K562 (cell line): ENCODE measurements around the gene BTNL8. TPM values are rescaled to one million over a fixed set of nuclear protein-coding genes. Genes with fewer than 3 reads are reported as not detected.

ENCODE experiments used
- CBFA2T2 ChIP-seq: fragments of 450-650 bp; conservative IDR thresholded peaks from 2 replicates; pipeline ENCODE4 v1.6.1; 2017; ENCODE audit warnings: mild to moderate bottlenecking
- CBFB ChIP-seq: sonication (generic); formaldehyde crosslinking; IDR thresholded peaks from 2 replicates; pipeline ENCODE4 v1.4.0; 2020; ENCODE audit warnings: mild to moderate bottlenecking, missing genetic modification reagents
- CREB3 ChIP-seq: fragments of 450-650 bp; conservative IDR thresholded peaks from 2 replicates; pipeline ENCODE4 v1.6.1; 2016; ENCODE audit warnings: missing genetic modification characterization, low read depth, mild to moderate bottlenecking, missing compliant biosample characterization, moderate library complexity
- E2F5 ChIP-seq: sonication (generic); formaldehyde crosslinking; IDR thresholded peaks from 2 replicates; pipeline ENCODE4 v1.8.0; 2022; ENCODE audit warnings: mild to moderate bottlenecking, missing genetic modification reagents
- GABPB1 ChIP-seq: sonication (generic); formaldehyde crosslinking; IDR thresholded peaks from 2 replicates; pipeline ENCODE4 v1.8.0; 2022; ENCODE audit warnings: mild to moderate bottlenecking, missing genetic modification reagents
- HDAC2 ChIP-seq: fragments of 450-650 bp; IDR thresholded peaks from 2 replicates; pipeline ENCODE4 v1.6.1; 2016; ENCODE audit warnings: mild to moderate bottlenecking
- HIVEP1 ChIP-seq: fragments of 250-450 bp; sonication (Bioruptor Pico); IDR thresholded peaks from 2 replicates; pipeline ENCODE4 v1.4.0; 2020; ENCODE audit warnings: mild to moderate bottlenecking
- HNRNPL ChIP-seq: fragments of 200-400 bp; formaldehyde crosslinking; IDR thresholded peaks from 2 replicates; pipeline ENCODE4 v1.6.1; 2017; ENCODE audit warnings: low read depth, mild to moderate bottlenecking, low read length
- ILK ChIP-seq: fragments of 450-650 bp; IDR thresholded peaks from 2 replicates; pipeline ENCODE4 v1.6.1; 2016; ENCODE audit warnings: missing genetic modification characterization, low read depth, mild to moderate bottlenecking, missing compliant biosample characterization, moderate library complexity, borderline replicate concordance
- MNT ChIP-seq, 2 experiments: fragments of 450-650 bp; conservative IDR thresholded peaks; 2 replicates each; pipeline ENCODE4 v1.6.1; 2017; ENCODE audit warnings: mild to moderate bottlenecking in 2 of 2, moderate library complexity in 2 of 2
- NFE2 ChIP-seq: IDR thresholded peaks from 2 replicates; pipeline ENCODE4 v1.6.1; 2014; ENCODE audit warnings: antibody characterized with exemption, low read depth
- NONO ChIP-seq, 2 experiments: fragments of 200-400 bp in 1 of 2; fragments of 450-650 bp in 1 of 2; formaldehyde crosslinking in 1 of 2; IDR thresholded peaks; 2 replicates each; pipeline ENCODE4 v1.6.1; 2017; ENCODE audit warnings: low read depth in 2 of 2, mild to moderate bottlenecking in 2 of 2, moderate library complexity in 2 of 2, low read length in 1 of 2
- NR2C1 ChIP-seq, 2 experiments: fragments of 450-650 bp; IDR thresholded peaks; 2 replicates each; pipeline ENCODE4 v1.6.1; 2017; ENCODE audit warnings: mild to moderate bottlenecking in 2 of 2, antibody characterized with exemption in 1 of 2, inconsistent platforms in 1 of 2, missing compliant biosample characterization in 1 of 2, missing genetic modification characterization in 1 of 2
- POLR2A ChIP-seq: fragments of 450-650 bp; conservative IDR thresholded peaks from 2 replicates; pipeline ENCODE4 v1.6.1; 2016
- RBBP5 ChIP-seq: fragments of 200-600 bp; sonication (generic); IDR thresholded peaks from 2 replicates; pipeline ENCODE4 v1.6.1; 2012; ENCODE audit warnings: borderline replicate concordance, mild to moderate bottlenecking, low read length, control low read depth, inconsistent platforms; ENCODE audit not compliant: insufficient read depth, poor library complexity, severe bottlenecking
- SNAPC5 ChIP-seq: fragments of 250-450 bp; sonication (Bioruptor Pico); IDR thresholded peaks from 2 replicates; pipeline ENCODE4 v1.8.0; 2021; ENCODE audit warnings: moderate library complexity, mild to moderate bottlenecking, inconsistent platforms
- ZC3H11A ChIP-seq: IDR thresholded peaks from 2 replicates; pipeline ENCODE4 v1.6.1; 2012; ENCODE audit warnings: low read depth, low read length, improper control_type of control experiment
- ZNF280A ChIP-seq: fragments of 450-650 bp; IDR thresholded peaks from 2 replicates; pipeline ENCODE4 v1.6.1; 2018; ENCODE audit warnings: mild to moderate bottlenecking, low read depth; ENCODE audit not compliant: partially characterized antibody
- ZNF408 ChIP-seq: fragments of 250-450 bp; sonication (Bioruptor Pico); IDR thresholded peaks from 2 replicates; pipeline ENCODE4 v1.4.0; 2020; ENCODE audit warnings: low read depth, mild to moderate bottlenecking, moderate library complexity
- ZNF551 ChIP-seq: fragments of 250-450 bp; sonication (Bioruptor Pico); IDR thresholded peaks from 2 replicates; pipeline ENCODE4 v1.5.0; 2021; ENCODE audit warnings: mild to moderate bottlenecking, moderate library complexity
- polyA plus RNA-seq, 8 experiments: library from polyadenylated mRNA; depleted of rRNA in 4 of 8; stranded (reverse) in 5 of 8; unstranded in 3 of 8; fragments of >200 nt; fragmentation: Nextera tagmentation in 2 of 8; fragmentation: Illumina TruSeq in 1 of 8; extraction: Ambion mirVana in 2 of 8; extraction: Trizol in 1 of 8; gene quantifications; 2 replicates each; pipeline versions ENCODE4 v1.2.1 to v1.2.3, GENCODE V29; 2011 to 2014; ENCODE audit warnings: inconsistent platforms in 1 of 8, missing spikeins in 1 of 8
- total RNA-seq, 7 experiments: library from RNA; depleted of rRNA in 6 of 7; stranded (reverse); fragments of >200 nt in 6 of 7; fragmentation: Illumina TruSeq in 2 of 7; extraction: Trizol in 2 of 7; gene quantifications; 2 replicates each; pipeline versions ENCODE4 v1.2.1 to v1.2.3, GENCODE V29; 2011 to 2021; ENCODE audit warnings: low replicate concordance in 1 of 7

Gene BTNL8
- total and polyA plus RNA-seq, 9 of the 15 experiments (the other 6 are each of a cell fraction or from before 2014, with no cell fraction given), result 0.04 to 0.18 (median 0.07) TPM; not detected in 6

- TF ChIP-seq MNT (conservative IDR thresholded peaks at IDR 0.05) (no peak), POLR2A (no peak), HDAC2 (no peak), NONO (IDR thresholded peaks at IDR 0.05; ENCODE audit: low read depth in 2 of 2, low read length in 1 of 2) (no peak), RBBP5 (no peak), ZNF280A (peak; percentile 76), HIVEP1 (CRISPR knock-in tag) (no peak), ZNF551 (no peak), CREB3 (tag) (no peak), NR2C1 (IDR thresholded peaks at IDR 0.05) (no peak), NR2C1 (tag; IDR thresholded peaks at IDR 0.05) (no peak), GABPB1 (CRISPR knock-in tag) (no peak), HNRNPL (no peak), SNAPC5 (no peak), E2F5 (no peak), CBFA2T2 (no peak), ZNF408 (CRISPR knock-in tag) (no peak), ILK (tag) (no peak), ZC3H11A (no peak), NFE2 (no peak), CBFB (CRISPR knock-in tag) (no peak)
Measured at GRCh38 chr5:180850434-180851078, 48.4 kb upstream of the BTNL8 start (continued).
